GM18861 (cell line): Measurements from ENCODE around the gene GCAT.

ENCODE experiments used
- ATAC-seq: cut with Tn5 transposase; IDR thresholded peaks from one replicate; pipeline ENCODE4 v1.9.1; 2021; ENCODE audit not compliant: unreplicated experiment

Gene GCAT

DNA sequence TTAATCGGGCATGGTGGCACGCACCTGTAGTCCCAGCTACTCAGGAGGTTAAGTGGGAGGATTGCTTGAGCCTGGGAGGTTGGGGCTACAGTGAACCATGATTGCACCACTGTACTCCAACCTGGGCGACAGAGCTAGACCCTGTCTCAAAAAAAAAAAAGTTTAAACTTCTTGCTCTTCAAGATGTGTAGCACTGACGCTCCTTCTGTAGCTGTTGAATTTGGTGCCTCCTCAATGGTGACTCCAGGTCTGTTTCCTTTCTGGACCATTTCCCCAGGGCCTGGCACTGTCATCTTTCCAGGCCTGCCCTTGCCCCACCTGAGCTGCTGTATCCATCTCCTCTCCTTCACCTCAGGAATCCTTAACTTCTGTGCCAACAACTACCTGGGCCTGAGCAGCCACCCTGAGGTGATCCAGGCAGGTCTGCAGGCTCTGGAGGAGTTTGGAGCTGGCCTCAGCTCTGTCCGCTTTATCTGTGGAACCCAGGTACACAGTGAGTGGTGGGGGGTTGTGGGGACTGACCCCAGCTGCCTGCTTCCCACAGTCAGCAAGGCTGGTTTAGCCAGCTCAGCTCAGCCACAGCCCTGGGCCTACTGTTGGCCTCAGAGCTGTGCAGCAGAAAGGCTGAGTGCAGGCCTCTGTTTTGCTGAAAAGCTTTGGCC lies 2.1 kb downstream of the GCAT start:
- no peak for ATAC-seq

DNA sequence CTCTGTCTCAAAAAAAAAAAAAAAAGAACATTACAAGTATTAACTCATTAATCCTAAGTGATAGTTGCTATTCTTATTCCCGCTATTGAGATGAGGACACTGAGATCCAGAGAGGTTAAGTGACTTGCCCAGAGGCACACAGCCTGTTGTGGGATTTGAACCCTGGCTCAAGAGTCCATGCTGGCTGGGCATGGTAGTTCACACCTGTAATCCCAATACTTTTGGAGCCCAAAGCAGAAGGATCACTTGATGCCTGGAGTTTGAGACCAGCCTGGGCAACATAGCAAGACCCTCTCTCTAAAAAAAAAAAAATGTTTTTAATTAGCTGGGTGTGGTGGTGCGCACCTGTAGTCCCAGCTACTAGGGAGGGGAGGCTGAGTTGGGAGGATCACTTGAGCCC lies 4.1 kb downstream of the GCAT start:
- no peak for ATAC-seq

DNA sequence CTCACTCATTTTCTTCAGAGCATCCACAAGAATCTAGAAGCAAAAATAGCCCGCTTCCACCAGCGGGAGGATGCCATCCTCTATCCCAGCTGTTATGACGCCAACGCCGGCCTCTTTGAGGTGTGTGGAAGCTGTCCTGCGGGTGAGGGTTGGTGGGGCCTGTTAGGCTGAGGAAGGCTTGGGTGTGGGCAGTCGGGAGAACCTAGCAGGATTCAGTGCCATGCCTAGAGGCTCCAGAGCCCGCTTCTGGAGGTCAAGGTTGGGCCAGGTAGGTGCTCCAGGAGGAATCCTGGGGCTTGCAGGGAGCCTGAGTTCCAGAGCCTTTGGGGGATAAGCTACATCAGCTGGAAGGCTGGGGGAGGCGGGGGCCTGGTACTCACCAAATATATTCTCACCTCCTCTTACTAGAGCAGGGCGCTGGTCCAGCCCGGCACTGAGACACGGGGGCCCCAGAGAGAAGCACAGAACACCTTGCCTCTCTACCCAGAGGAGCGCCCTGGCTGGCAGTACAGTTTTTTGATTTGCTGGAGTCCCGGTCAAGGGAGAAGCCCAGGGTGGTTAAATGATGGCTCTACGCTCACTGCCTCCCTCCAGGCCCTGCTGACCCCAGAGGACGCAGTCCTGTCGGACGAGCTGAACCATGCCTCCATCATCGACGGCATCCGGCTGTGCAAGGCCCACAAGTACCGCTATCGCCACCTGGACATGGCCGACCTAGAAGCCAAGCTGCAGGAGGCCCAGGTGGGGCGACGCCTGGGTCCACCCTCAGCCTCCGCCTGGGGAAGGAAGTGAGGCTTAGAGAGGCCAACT lies 5.3 kb downstream of the GCAT start:
- no peak for ATAC-seq

DNA sequence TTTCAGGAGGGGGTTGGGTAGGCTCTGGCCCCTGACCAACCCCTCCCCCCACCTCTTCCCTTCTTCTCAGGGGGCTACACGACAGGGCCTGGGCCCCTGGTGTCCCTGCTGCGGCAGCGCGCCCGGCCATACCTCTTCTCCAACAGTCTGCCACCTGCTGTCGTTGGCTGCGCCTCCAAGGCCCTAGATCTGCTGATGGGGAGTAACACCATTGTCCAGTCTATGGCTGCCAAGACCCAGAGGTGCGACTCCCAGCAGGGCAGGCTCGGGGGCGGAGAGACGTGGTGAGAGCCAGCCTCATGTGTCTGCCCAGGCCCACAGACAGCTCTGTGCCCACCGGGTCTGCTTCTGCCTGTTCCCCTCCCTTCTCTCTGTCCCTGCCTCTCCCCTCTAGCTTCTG lies 7.9 kb downstream of the GCAT start:
- ATAC-seq: no peak

DNA sequence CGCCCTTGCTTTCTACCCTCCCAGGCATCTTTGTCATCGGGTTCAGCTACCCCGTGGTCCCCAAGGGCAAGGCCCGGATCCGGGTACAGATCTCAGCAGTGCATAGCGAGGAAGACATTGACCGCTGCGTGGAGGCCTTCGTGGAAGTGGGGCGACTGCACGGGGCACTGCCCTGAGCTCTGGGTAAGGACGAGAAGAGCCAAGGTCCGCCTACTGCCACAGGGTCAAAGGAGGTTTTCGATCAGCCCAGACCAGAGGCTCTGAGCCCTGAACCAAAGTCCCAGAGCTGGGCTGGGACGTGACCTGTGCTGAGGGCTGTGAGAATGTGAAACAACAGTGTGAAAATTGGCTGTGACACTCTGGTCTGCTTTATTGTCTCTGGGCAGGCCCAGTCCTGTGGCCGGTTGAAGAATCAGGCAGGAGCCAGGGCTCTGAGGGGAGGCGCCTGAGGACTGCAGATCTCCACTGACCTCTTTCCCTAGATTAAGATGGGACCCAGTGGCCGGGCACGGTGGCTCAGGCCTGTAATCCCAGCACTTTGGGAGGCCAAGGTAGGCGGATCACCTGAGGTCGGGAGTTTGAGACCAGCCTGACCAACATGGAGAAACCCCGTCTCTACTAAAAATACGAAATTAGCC lies 8.9 kb downstream of the GCAT start:
- no peak for ATAC-seq

DNA sequence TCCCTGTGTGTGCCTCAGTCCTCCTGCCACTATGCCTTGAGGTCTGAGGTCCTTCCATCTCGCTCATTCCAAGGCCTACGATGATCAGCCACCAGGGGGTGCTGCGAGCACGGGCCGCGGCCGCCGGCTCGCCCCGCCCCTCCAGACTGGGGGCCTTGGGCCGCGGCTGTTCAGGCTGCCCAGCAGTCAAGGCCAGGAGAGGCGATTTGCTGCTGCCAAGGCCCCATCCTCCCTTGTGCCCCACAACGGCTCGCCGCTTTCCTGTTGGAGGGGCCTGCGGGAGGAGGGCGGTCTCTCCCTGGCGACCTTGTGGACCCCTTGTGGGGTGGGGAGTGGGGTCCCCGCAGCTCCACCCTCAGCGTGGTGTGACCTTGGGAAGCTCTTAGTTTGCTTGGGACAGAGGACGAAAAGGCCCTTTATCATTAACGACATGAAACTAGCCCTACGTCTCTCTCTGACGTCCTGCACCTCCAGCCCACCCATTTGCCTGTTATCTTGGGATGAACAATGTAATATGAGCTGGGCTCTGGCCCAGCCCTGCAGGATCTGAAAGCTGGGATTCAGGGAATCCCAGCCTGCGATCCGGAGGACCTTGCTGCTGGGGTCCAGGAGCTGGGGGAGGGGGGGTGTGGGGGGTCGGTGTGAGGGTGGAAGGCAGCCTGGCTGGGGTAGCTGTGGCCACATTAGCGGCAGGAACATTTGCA lies 10.1 kb downstream of the GCAT start:
- no peak for ATAC-seq

GRCh38 chr22:37818409-37819104 lies 10.8 kb downstream of the GCAT start:
- ATAC-seq: no peak

GRCh38 chr22:37819105-37819433 lies 11.3 kb downstream of the GCAT start:
- ATAC-seq: no peak

DNA sequence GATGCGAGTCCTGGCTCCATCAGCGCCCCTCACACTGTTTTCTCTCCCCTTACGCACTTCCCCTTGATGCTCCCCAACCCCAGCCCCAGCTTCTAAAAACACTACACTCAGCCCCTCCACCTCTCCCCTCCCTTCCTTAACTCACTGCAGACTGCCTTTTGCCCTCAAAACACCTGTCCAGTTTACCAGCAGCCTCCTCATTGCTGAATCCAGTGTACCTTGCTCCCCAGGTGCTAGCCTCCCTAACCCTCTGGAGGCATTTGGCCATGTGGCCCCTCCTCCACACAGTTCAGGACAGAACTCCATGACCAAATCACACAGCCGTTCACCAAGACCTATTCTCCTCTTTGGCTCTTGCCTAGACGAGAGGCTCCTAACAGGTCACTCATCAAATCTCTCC lies 12.6 kb downstream of the GCAT start:
- no peak for ATAC-seq

DNA sequence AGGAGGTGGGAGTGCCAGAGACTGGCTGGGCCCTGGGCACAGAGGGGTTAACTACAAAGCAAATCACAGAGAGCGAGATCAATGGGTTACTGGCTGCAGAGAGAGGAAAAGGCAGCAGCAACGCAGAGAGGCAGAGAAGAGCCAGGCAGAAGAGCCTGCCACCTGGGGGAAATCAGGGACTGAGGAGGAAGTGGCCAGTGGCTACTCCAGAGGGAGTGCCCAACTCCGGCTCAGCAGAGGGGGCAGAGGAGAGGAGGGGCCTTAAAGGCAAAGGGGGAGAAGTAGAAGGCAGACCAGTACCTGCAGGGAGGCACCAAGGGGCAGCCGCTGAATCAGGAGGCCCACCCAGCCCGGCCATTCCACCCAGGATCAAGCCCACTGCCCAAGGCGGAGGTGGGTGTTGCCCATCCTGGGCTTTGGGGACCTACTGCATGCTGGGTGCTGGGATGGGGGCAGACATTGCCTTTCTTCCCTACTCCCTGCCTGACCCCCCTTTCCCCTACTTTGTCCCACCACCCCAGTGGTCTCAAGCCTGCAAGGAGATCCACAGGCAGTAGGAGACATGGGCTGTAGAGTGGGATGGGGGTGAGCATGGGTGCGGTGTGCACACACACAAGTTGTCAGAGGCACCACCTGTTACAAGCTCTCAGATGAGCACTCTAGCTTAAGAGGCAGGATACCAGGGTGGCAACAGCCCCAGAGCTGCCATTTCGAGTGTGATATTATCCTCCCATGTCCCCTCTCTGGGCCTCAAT lies 14.5 kb downstream of the GCAT start:
- ATAC-seq: no peak

DNA sequence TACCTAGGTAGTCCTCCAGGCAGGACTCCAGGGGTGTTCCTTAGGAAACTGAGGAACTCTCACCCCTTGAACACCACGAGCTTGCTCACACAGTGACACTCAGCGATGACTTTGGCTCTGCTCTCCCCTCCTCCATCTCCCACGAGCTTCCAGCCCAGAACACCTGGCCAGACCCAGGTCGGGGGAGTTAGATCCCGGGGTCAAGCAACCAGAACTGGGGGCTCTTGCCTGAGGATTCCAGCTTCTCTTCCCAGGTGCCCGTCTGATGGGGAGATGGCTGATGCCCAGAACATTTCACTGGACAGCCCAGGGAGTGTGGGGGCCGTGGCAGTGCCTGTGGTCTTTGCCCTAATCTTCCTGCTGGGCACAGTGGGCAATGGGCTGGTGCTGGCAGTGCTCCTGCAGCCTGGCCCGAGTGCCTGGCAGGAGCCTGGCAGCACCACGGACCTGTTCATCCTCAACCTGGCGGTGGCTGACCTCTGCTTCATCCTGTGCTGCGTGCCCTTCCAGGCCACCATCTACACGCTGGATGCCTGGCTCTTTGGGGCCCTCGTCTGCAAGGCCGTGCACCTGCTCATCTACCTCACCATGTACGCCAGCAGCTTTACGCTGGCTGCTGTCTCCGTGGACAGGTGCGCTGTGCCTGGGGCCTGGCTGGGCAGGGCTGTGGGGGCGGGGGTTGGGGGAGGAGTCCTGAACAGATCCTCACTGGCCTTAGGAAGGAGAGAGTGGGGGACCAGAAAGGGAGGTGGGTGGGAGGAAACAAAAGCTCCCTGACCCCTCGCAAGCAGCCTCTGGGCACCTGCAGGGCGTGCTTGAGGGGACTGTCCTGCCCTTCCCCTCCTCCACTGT lies 15.6 kb downstream of the GCAT start, which contains the start of gene GALR3:
Gene GALR3, plus strand, starts transcription at position 249 of the 852 bp plus-strand sequence. Its CDS starts 25 bp downstream, at position 274.
- no peak for ATAC-seq

GRCh38 chr22:37824674-37825641 lies 17.2 kb downstream of the GCAT start:
- ATAC-seq: no peak

DNA sequence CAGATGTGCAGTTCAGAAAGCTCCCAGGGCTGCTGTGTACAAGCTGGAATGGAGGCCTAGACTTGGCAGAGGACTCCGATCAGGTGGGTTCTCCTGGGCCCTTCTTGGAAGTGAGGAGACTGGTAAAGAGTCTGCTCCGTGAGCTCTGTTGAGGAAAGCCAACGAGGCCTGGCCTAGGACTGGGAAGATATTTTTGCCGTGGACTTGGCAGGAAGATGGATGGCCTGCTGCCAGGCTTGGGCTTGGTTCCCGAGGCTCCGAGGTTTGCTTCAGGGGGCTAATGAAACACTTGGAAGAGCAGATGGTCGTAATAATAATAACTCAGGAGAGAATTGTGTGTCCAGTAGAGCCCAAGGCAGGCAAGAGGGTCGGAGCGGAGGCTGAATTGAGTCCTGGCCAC lies 19.3 kb downstream of the GCAT start:
- ATAC-seq: no peak

DNA sequence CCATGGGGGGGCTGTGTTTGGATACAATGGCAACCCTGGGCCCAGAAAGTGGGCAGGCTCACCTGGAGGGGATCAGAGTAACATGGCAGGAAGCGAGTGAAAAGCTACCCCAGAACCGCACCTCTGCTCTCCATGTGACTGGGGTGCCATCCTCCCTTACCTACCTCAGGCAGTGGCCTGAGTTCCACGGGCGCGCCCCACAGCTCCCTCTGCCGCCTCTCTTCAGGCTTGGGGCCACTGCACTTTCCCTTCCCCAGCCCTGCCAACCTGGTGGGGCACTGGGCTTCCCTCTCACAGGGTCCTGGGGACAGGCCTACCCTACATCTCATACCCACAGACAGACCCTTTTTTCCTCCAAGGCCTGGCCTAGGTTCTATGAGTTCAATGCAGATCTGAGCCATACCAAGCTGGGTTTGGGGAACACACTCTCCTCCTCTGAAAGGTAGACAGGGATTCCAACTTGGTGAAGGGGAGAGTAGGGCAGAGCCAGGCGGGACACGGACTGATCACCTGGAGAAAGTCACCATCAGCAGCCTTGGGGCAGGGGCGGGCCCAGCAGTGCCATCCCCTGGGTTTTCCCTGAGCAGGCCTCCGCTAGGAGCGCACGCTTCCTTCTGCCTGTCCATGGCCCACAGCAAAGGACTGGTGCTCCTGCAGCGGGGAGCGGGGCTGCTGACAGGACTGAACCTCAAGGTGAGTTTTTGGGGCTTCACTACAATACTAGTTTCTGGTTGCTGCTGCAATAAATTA lies 22.5 kb downstream of the GCAT start:
- ATAC-seq: no peak

GRCh38 chr22:37831472-37831871 lies 23.7 kb downstream of the GCAT start:
- no peak for ATAC-seq

DNA sequence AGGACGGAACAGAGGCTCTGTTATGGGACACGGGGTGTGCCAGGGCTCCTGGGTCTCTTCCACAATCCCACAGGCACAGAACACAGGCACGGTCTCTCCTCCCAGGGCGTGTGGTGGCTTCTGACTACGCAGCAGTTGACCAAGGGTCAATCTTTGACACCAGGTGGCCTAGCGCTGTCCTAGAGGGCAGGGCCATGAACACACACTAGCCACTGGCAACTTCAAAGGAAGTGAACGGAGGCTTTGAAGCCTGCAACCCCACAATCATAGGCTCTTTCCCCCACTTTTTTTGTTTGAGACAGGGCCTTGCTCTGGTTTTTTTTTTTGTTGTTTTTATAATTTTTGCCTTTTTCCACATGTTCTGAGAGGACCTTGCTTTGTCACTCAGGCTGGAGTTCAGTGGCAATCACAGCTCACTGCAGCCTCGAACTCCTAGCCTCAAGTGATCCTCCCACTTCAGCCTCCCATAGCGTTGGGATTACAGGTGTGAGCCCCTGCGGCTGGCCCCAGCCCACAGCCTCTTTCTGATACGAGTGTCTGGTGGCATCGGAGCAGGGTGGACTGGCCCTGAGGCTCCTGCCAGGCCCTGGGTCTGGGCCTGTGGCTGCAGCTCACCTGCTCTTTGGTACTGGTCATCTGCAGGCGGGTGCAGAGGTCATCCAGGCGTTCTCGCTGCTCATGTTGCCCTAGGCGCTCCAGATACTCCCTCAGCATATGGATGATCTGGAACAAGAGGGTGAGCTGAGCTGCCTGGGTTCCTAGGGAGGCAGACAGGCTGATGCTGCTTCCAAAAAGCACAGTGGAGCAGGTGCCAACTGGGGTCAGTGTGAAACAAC lies 24.5 kb downstream of the GCAT start:
- ATAC-seq: no peak
